Uterus (tissue), 4 donors: Measurements from ENCODE around the gene CREB3L2. TPM values are rescaled to one million over a fixed set of nuclear protein-coding genes. Genes with fewer than 3 reads are reported as not detected.
"Not testable (repeated sequence)": the region's sequence is repeated elsewhere in the genome, so short reads cannot be mapped to it uniquely, and the experiment has no call there.

Source experiments
- DNase-seq, 2 donors: peaks; one replicate each; pipeline ENCODE4 v3.0.0-alpha.2; 2019 to 2020
- H3K27ac ChIP-seq, 2 donors: fragments of 200-600 bp; sonication (generic); 1 replicate in 1 of 2; 2 replicates in 1 of 2; pipeline ENCODE4 v1.5.1; 2016 to 2018
- H3K27me3 ChIP-seq, 2 donors: fragments of 200-600 bp; sonication (generic); one replicate each; pipeline ENCODE4 v1.5.1; 2018 to 2019; ENCODE audit warnings: control low read depth in 1 of 2
- H3K36me3 ChIP-seq, 2 donors: fragments of 200-600 bp; sonication (generic); one replicate each; pipeline ENCODE4 v1.5.1; 2019; ENCODE audit warnings: control low read depth in 1 of 2
- H3K4me1 ChIP-seq, 2 donors: fragments of 200-600 bp; sonication (generic); one replicate each; pipeline ENCODE4 v1.5.1; 2018 to 2019; ENCODE audit warnings: control low read depth in 1 of 2
- H3K4me3 ChIP-seq, 2 donors: fragments of 200-600 bp; sonication (generic); 1 replicate in 1 of 2; 2 replicates in 1 of 2; pipeline ENCODE4 v1.5.1; 2018 to 2019; ENCODE audit warnings: mild to moderate bottlenecking in 1 of 2
- H3K9me3 ChIP-seq, 2 donors: fragments of 200-600 bp; sonication (generic); one replicate each; pipeline ENCODE4 v1.5.1; 2019; ENCODE audit warnings: control low read depth in 1 of 2
- CTCF ChIP-seq, 4 experiments: fragments of 200-600 bp in 2 of 4; fragments of 450-650 bp in 2 of 4; sonication (generic) in 2 of 4; IDR thresholded peaks; one replicate each; pipeline ENCODE4 v1.5.1; 2016 to 2019; ENCODE audit warnings: antibody characterized with exemption in 4 of 4, mild to moderate bottlenecking in 2 of 4, moderate library complexity in 1 of 4
- POLR2A ChIP-seq, 2 donors: fragments of 450-650 bp; IDR thresholded peaks; one replicate each; pipeline ENCODE4 v1.6.1; 2016; ENCODE audit warnings: antibody characterized with exemption in 2 of 2, mild to moderate bottlenecking in 1 of 2, moderate library complexity in 1 of 2
- intact Hi-C: fragments of 100-400 bp; cut with DNase I; formaldehyde crosslinking; loops from one replicate; pipeline ENCODE4 v1.15.1; 2023; ENCODE audit warnings: low total_unique reads
- total RNA-seq, 4 donors: library from RNA; depleted of rRNA in 3 of 4; stranded (reverse); fragments of >200 nt in 3 of 4; gene quantifications; one replicate each; pipeline versions ENCODE4 v1.1.0 to v1.2.4, GENCODE V29; 2014 to 2023
- donor health status: DM: yes; HTN: yes; CAD: no.

Gene CREB3L2
- total RNA-seq, 4 donors from 2014 or later, result 24.7 to 185 (median 41.1) TPM

- no peaks in the 10 kb centered on the region for H3K36me3 ChIP-seq
- no peak overlapping the region for H3K4me3 ChIP-seq
- H3K27ac ChIP-seq, result peak overlapping the region; percentile 76 to 84
- H3K9me3 ChIP-seq, result no peaks in the 10 kb centered on the region
- DNase-seq, result no peak
- peaks cover 18 to 20% of the 10 kb centered on the region in 2 donors for H3K4me1 ChIP-seq
- intact Hi-C loops, result no loop called here
- no peaks in the 10 kb centered on the region for H3K27me3 ChIP-seq
- TF ChIP-seq CTCF (IDR thresholded peaks at IDR 0.05) (no peak), POLR2A (IDR thresholded peaks at IDR 0.05) (no peak)
Measured at GRCh38 chr7:137932881-137933269, 69.0 kb downstream of the CREB3L2 start.

GRCh38 chr7:137931823-137932222, 70.1 kb downstream of the CREB3L2 start:
- TF ChIP-seq POLR2A (IDR thresholded peaks at IDR 0.05) (no peak), CTCF (IDR thresholded peaks at IDR 0.05) (no peak)
- intact Hi-C loops, result no loop called here
- peak overlapping the region; percentile 22 to 84 for H3K27ac ChIP-seq

GRCh38 chr7:137930581-137930980, 71.3 kb downstream of the CREB3L2 start:
- TF ChIP-seq POLR2A (IDR thresholded peaks at IDR 0.05), result no peak
- no peak for TF ChIP-seq CTCF (IDR thresholded peaks at IDR 0.05)
- DNase-seq, result no peak
- Histone ChIP-seq H3K4me3 (no peak overlapping the region), H3K27me3 (no peaks in the 10 kb centered on the region), H3K4me1 (peaks cover 9 to 14% of the 10 kb centered on the region in 2 donors), H3K9me3 (no peaks in the 10 kb centered on the region), H3K36me3 (no peaks in the 10 kb centered on the region), H3K27ac (peak overlapping the region; percentile 22 to 28)
- intact Hi-C loops, result no loop called here

More at GRCh38 chr7:137931823-137932222, 70.1 kb downstream of the CREB3L2 start:
- no peak for DNase-seq
- no peaks in the 10 kb centered on the region for H3K27me3 ChIP-seq
- no peaks in the 10 kb centered on the region for H3K9me3 ChIP-seq
- H3K36me3 ChIP-seq, result no peaks in the 10 kb centered on the region
- H3K4me1 ChIP-seq, result peaks cover 15 to 17% of the 10 kb centered on the region in 2 donors
- H3K4me3 ChIP-seq, result no peak overlapping the region

- H3K27ac ChIP-seq, result no peak overlapping the region
- no peak for DNase-seq
- intact Hi-C loops, result no loop called here
- H3K4me3 ChIP-seq, result no peak overlapping the region
- no peaks in the 10 kb centered on the region for H3K27me3 ChIP-seq
- no peaks in the 10 kb centered on the region for H3K36me3 ChIP-seq
- TF ChIP-seq CTCF (IDR thresholded peaks at IDR 0.05), result no peak
- no peak for TF ChIP-seq POLR2A (IDR thresholded peaks at IDR 0.05)
- H3K4me1 ChIP-seq, result peaks cover 9 to 14% of the 10 kb centered on the region in 2 donors
- no peaks in the 10 kb centered on the region for H3K9me3 ChIP-seq
Measured at GRCh38 chr7:137928626-137929025, 73.3 kb downstream of the CREB3L2 start.

- H3K9me3 ChIP-seq, result no peaks in the 10 kb centered on the region
- intact Hi-C loops, result no loop called here
- H3K36me3 ChIP-seq, result no peaks in the 10 kb centered on the region
- DNase-seq, result no peak
- no peak overlapping the region for H3K27ac ChIP-seq
- peaks cover 5 to 9% of the 10 kb centered on the region in 2 donors for H3K4me1 ChIP-seq
- TF ChIP-seq CTCF (IDR thresholded peaks at IDR 0.05) (no peak), POLR2A (IDR thresholded peaks at IDR 0.05) (no peak)
- H3K27me3 ChIP-seq, result no peaks in the 10 kb centered on the region
- no peak overlapping the region for H3K4me3 ChIP-seq
Measured at GRCh38 chr7:137927386-137927785, 74.5 kb downstream of the CREB3L2 start.

GRCh38 chr7:137926206-137926605, 75.7 kb downstream of the CREB3L2 start:
- DNase-seq, H3K27ac ChIP-seq, intact Hi-C loops, H3K27me3 ChIP-seq, H3K36me3 ChIP-seq, H3K4me1 ChIP-seq, H3K4me3 ChIP-seq, H3K9me3 ChIP-seq: not testable (repeated sequence)
